Activated CD8-positive, alpha-beta memory T cell treated with anti-CD3 and anti-CD28 coated beads for 36 hours (primary cell): ENCODE data around the gene CASP9. TPM values are rescaled to one million over a fixed set of nuclear protein-coding genes. Genes with fewer than 3 reads are reported as not detected.
"Not testable (repeated sequence)": the region's sequence is repeated elsewhere in the genome, so short reads cannot be mapped to it uniquely, and the experiment has no call there.

ENCODE experiments used
- CTCF ChIA-PET: fragments of 350-600 bp; sonication (Branson Sonifier 250); formaldehyde crosslinking; loops from one replicate; lab custom pipeline; 2021; ENCODE audit warnings: antibody characterized with exemption; lab: Charles Lee
- POLR2A ChIA-PET: fragments of 350-600 bp; sonication (Branson Sonifier 250); formaldehyde crosslinking; loops from one replicate; lab custom pipeline; 2021; ENCODE audit warnings: antibody characterized with exemption; lab: Charles Lee
- total RNA-seq, 2 experiments: library from RNA; stranded (reverse); gene quantifications; one replicate each; pipeline ENCODE4 v1.2.3, GENCODE V29; 2021

CASP9 gene
- total RNA-seq, 2 experiments from 2014 or later, result 8.3 to 9.2 TPM

- ChIA-PET POLR2A (no interaction called here), CTCF (no interaction called here)
Measured at GRCh38 chr1:15476927-15477326, 47.1 kb downstream of the CASP9 start.

GRCh38 chr1:15475752-15476314, 48.2 kb downstream of the CASP9 start, which contains the start of gene CELA2B:
TSS of gene CELA2B (plus strand) at chr1:15476104. CDS start at chr1:15476126, 22 bp downstream.
- ChIA-PET POLR2A (no interaction called here), CTCF (no interaction called here)

GRCh38 chr1:15472587-15472986, 51.4 kb downstream of the CASP9 start:
- CTCF ChIA-PET, result no interaction called here

GRCh38 chr1:15471723-15472122, 52.3 kb downstream of the CASP9 start:
- CTCF ChIA-PET, result interaction anchor here (0.7 kb wide), 1 partner anchor 22 kb away, joined by 3 read pairs; no protein-coding TSS in a partner anchor
- POLR2A ChIA-PET, result not testable (repeated sequence)

More at GRCh38 chr1:15472587-15472986, 51.4 kb downstream of the CASP9 start:
- POLR2A ChIA-PET, result no interaction called here

GRCh38 chr1:15471067-15471466, 52.9 kb downstream of the CASP9 start:
- CTCF ChIA-PET, POLR2A ChIA-PET: not testable (repeated sequence)

GRCh38 chr1:15469821-15470448, 54.1 kb downstream of the CASP9 start:
- CTCF ChIA-PET, POLR2A ChIA-PET: not testable (repeated sequence)

GRCh38 chr1:15469361-15469760, 54.7 kb downstream of the CASP9 start:
- ChIA-PET CTCF (interaction anchor here (0.6 kb wide), 1 partner anchor 141 kb away, joined by 3 read pairs; no protein-coding TSS in a partner anchor), POLR2A (no interaction called here)

- ChIA-PET CTCF (interaction anchor here (0.5 kb wide), 1 partner anchor 227 kb away, joined by 3 read pairs; no protein-coding TSS in a partner anchor), POLR2A (no interaction called here)
Measured at GRCh38 chr1:15468145-15468544, 55.9 kb downstream of the CASP9 start.

- POLR2A ChIA-PET, CTCF ChIA-PET: not testable (repeated sequence)
Measured at GRCh38 chr1:15466955-15467625, 56.9 kb downstream of the CASP9 start.

- POLR2A ChIA-PET, result no interaction called here
- CTCF ChIA-PET, result no interaction called here
Measured at GRCh38 chr1:15465674-15466073, 58.3 kb downstream of the CASP9 start.

GRCh38 chr1:15463926-15464322, 60.1 kb downstream of the CASP9 start:
- CTCF ChIA-PET, POLR2A ChIA-PET: not testable (repeated sequence)

GRCh38 chr1:15463064-15463800, 60.8 kb downstream of the CASP9 start:
- POLR2A ChIA-PET, CTCF ChIA-PET: not testable (repeated sequence)

- ChIA-PET POLR2A (no interaction called here), CTCF (no interaction called here)
Measured at GRCh38 chr1:15460708-15461095, 63.3 kb downstream of the CASP9 start.

GRCh38 chr1:15459771-15460707, 64.0 kb downstream of the CASP9 start:
- ChIA-PET POLR2A (no interaction called here), CTCF (no interaction called here)

GRCh38 chr1:15458388-15458787, 65.6 kb downstream of the CASP9 start:
- POLR2A ChIA-PET, CTCF ChIA-PET: not testable (repeated sequence)

- ChIA-PET CTCF (no interaction called here), POLR2A (no interaction called here)
Measured at GRCh38 chr1:15457585-15457984, 66.4 kb downstream of the CASP9 start.

GRCh38 chr1:15456313-15456954, 67.6 kb downstream of the CASP9 start, which contains the start of gene CELA2A:
TSS of gene CELA2A (plus strand) at chr1:15456732. CDS start at chr1:15456754, 22 bp downstream.
- CTCF ChIA-PET, result interaction anchor here (0.6 to 0.7 kb wide), 2 partner anchors 33 to 140 kb away, joined by 4 to 5 read pairs; no protein-coding TSS in a partner anchor
- POLR2A ChIA-PET, result no interaction called here

GRCh38 chr1:15455522-15455921, 68.5 kb downstream of the CASP9 start:
- CTCF ChIA-PET, result interaction anchor here (0.7 kb wide), 1 partner anchor 32 kb away, joined by 4 read pairs; no protein-coding TSS in a partner anchor
- POLR2A ChIA-PET, result no interaction called here
